ENCODE measurements around the gene URM1. TPM values are rescaled to one million over a fixed set of nuclear protein-coding genes. Genes with fewer than 3 reads are reported as not detected.

URM1 gene
- total RNA-seq, 4 donors from 2014 or later = 24.9 to 47.7 (median 42.4) TPM

GRCh38 chr9:128358861-128359260, 12.3 kb upstream of the URM1 start:
- DNase-seq = no peak

GRCh38 chr9:128360826-128361225, 10.3 kb upstream of the URM1 start:
- no peak overlapping the region for H3K27ac ChIP-seq
- no peak overlapping the region for H3K4me3 ChIP-seq
- H3K36me3 ChIP-seq = peaks cover 0 to 15% (median 0%) of the 10 kb centered on the region in 3 donors
- no peak for DNase-seq
- no peaks in the 10 kb centered on the region for H3K9me3 ChIP-seq
- H3K4me1 ChIP-seq = peaks cover 0 to 17% (median 1%) of the 10 kb centered on the region in 4 donors
- no peaks in the 10 kb centered on the region for H3K27me3 ChIP-seq
- no peak for TF ChIP-seq CTCF (IDR thresholded peaks at IDR 0.05)
- no peak for TF ChIP-seq POLR2A (IDR thresholded peaks at IDR 0.05)

More at GRCh38 chr9:128358861-128359260, 12.3 kb upstream of the URM1 start:
- no peak overlapping the region for H3K27ac ChIP-seq
- H3K27me3 ChIP-seq = no peaks in the 10 kb centered on the region
- peaks cover 0 to 7% (median 1%) of the 10 kb centered on the region in 4 donors for H3K4me1 ChIP-seq
- peaks cover 0 to 34% (median 0%) of the 10 kb centered on the region in 3 donors for H3K36me3 ChIP-seq
- no peak overlapping the region for H3K4me3 ChIP-seq
- no peaks in the 10 kb centered on the region for H3K9me3 ChIP-seq
- TF ChIP-seq CTCF (IDR thresholded peaks at IDR 0.05) (no peak), POLR2A (IDR thresholded peaks at IDR 0.05) (no peak)

GRCh38 chr9:128361296-128361985, 9.7 kb upstream of the URM1 start:
- Histone ChIP-seq H3K4me3 (peak overlapping the region in 3 of 4 donors; percentile 22 to 49 (median 40)), H3K9me3 (no peaks in the 10 kb centered on the region), H3K27ac (peak overlapping the region in 2 of 4 donors; percentile 49 to 50), H3K27me3 (no peaks in the 10 kb centered on the region), H3K36me3 (peaks cover 0 to 10% (median 0%) of the 10 kb centered on the region in 3 donors), H3K4me1 (peaks cover 0 to 17% (median 1%) of the 10 kb centered on the region in 4 donors)
- TF ChIP-seq CTCF (IDR thresholded peaks at IDR 0.05) (no peak), POLR2A (IDR thresholded peaks at IDR 0.05) (no peak)
- no peak for DNase-seq

- TF ChIP-seq POLR2A (IDR thresholded peaks at IDR 0.05) = no peak
- TF ChIP-seq CTCF (IDR thresholded peaks at IDR 0.05) = peak; percentile 57 to 91 (median 80)
- Histone ChIP-seq H3K4me3 (peak overlapping the region; percentile 22 to 50 (median 44)), H3K27me3 (no peaks in the 10 kb centered on the region), H3K9me3 (no peaks in the 10 kb centered on the region), H3K36me3 (peaks cover 0 to 6% (median 0%) of the 10 kb centered on the region in 3 donors), H3K4me1 (peaks cover 0 to 17% (median 1%) of the 10 kb centered on the region in 4 donors), H3K27ac (peak overlapping the region in 2 of 4 donors; percentile 49 to 50)
- DNase-seq = peak; percentile 76 to 92 (median 85)
Observed at GRCh38 chr9:128361986-128362646, 9.1 kb upstream of the URM1 start.

- TF ChIP-seq CTCF (IDR thresholded peaks at IDR 0.05) = no peak
- no peak for TF ChIP-seq POLR2A (IDR thresholded peaks at IDR 0.05)
- peaks cover 0 to under 1% (median 0%) of the 10 kb centered on the region in 3 donors for H3K36me3 ChIP-seq
- H3K27me3 ChIP-seq = no peaks in the 10 kb centered on the region
- peaks cover 0 to 17% (median 1%) of the 10 kb centered on the region in 4 donors for H3K4me1 ChIP-seq
- no peak overlapping the region for H3K4me3 ChIP-seq
- peak overlapping the region in 1 of 4 donors; percentile 50 for H3K27ac ChIP-seq
- no peaks in the 10 kb centered on the region for H3K9me3 ChIP-seq
- no peak for DNase-seq
Observed at GRCh38 chr9:128362774-128363173, 8.4 kb upstream of the URM1 start.
